ENCODE data around the gene CXCR2.
"Not testable (repeated sequence)": the region's sequence is repeated elsewhere in the genome, so short reads cannot be mapped to it uniquely, and the experiment has no call there.

Gene CXCR2

DNA sequence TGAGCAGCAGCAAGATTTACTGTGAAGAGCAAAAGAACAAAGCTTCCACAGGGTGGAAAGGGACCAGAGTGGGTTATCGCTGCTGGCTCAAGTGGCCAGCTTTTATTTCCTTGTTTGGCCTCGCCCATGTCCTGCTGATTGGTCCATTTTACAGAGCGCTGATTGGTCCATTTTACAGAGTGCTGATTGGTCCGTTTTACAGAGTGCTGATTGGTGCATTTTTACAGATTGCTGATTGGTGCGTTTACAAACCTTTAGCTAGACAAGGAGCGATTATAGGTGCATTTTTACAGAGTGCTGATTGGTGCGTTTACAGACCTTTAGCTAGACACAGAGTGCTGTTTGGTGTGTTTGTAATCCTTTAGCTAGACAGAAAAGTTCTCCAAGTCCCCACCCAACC lies 17.0 kb upstream of the CXCR2 start:
- H3K27me3 Mint-ChIP-seq: peaks cover 25% of the 10 kb centered on the region
- H3K27ac Mint-ChIP-seq, H3K4me3 Mint-ChIP-seq, H3K36me3 Mint-ChIP-seq, CTCF ChIA-PET, H3K4me1 Mint-ChIP-seq, H3K9me3 Mint-ChIP-seq, DNase-seq: not testable (repeated sequence)

DNA sequence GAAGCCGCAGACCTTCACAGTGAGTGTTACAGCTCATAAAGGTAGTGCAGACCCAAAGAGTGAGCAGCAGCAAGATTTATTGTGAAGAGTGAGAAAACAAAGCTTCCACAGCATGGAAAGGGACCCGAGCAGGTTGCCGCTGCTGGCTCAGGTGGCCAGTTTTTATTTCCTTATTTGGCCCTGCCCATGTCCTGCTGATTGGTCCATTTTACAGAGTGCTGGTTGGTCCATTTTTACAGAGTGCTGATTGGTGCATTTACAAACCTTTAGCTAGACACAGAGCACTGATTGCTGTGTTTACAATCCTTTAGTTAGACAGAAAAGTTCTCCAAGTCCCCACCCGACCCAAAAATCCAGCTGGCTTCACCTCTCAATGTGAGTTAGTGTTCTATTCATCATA lies 4.0 kb upstream of the CXCR2 start:
- H3K36me3 Mint-ChIP-seq, H3K4me3 Mint-ChIP-seq, H3K27ac Mint-ChIP-seq, CTCF ChIA-PET, DNase-seq, H3K4me1 Mint-ChIP-seq: not testable (repeated sequence)
- Mint-ChIP-seq H3K9me3 (peaks cover 13% of the 10 kb centered on the region), H3K27me3 (peaks cover 37% of the 10 kb centered on the region)

DNA sequence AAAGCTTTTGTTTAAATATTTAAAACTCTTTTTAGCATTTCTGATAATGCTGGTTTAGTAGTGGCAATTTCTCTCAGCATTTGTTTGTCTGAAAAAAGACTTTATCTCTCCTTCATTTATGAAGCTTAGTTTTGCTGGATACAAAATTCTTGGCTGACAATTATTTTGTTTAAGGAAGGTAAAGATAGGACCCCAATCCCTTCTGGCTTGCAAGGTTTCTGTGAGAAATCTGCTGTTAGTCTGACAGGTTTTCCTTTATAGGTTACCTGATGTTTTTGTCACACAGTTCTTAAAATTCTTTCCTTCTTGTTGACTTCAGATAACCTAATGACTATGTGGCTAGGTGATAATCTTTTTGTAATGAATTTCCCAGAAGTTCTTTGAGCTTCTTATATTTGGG lies 3.5 kb upstream of the CXCR2 start:
- DNase-seq, H3K9me3 Mint-ChIP-seq, H3K36me3 Mint-ChIP-seq, CTCF ChIA-PET, H3K27ac Mint-ChIP-seq, H3K4me3 Mint-ChIP-seq, H3K4me1 Mint-ChIP-seq: not testable (repeated sequence)
- H3K27me3 Mint-ChIP-seq: peaks cover 37% of the 10 kb centered on the region

DNA sequence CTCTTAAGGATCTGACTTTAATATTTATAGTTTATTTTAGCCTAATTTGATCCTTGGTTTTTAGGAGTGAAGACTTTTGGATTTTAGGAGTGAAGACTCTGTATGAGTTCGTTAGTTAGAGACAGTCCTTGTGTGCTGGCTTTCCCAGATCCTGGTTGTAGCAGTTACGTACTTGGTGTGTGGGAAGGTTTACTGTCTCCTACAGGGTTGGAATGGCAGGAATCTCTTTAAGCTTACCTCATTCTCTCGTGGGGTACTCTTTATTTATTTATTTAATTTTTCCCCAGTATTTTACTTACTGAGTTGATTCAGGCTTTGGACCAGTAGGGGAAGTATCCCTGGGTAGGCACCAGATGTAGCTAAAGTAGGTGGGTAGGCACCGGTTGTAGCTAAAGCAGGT lies 1.8 kb upstream of the CXCR2 start:
- H3K4me1 Mint-ChIP-seq: peaks cover 9% of the 10 kb centered on the region
- CTCF ChIA-PET: no interaction called here
- H3K4me3 Mint-ChIP-seq: no peak overlapping the region
- peaks cover 7% of the 10 kb centered on the region for H3K9me3 Mint-ChIP-seq
- DNase-seq: no peak
- no peaks in the 10 kb centered on the region for H3K36me3 Mint-ChIP-seq
- no peak overlapping the region for H3K27ac Mint-ChIP-seq
- H3K27me3 Mint-ChIP-seq: peaks cover 33% of the 10 kb centered on the region

DNA sequence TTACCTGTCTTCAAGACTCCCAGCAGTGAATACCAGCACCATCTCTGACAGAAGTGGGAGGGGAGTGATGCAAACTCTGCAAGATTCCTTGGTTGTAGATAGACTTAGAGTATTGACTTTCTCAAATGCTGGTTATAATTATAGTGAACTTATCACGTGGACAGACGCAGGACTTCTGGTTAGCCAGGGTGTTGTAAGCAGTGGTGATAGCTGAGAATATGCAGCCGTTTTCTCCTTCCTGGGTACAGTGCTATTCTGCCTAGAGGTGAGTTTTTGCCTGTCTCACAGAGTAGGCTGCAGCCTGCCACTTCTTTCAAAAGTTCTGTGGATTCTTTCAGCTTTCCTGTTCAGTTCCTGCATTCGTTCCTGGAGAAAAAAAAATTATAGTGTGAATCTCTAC lies 733 bp upstream of the CXCR2 start:
- DNase-seq: no peak
- no peak overlapping the region for H3K4me3 Mint-ChIP-seq
- no peaks in the 10 kb centered on the region for H3K36me3 Mint-ChIP-seq
- peaks cover 38% of the 10 kb centered on the region for H3K27me3 Mint-ChIP-seq
- H3K27ac Mint-ChIP-seq: no peak overlapping the region
- peaks cover 9% of the 10 kb centered on the region for H3K4me1 Mint-ChIP-seq
- CTCF ChIA-PET: interaction anchor here (1.1 kb wide), 1 partner anchor 12 kb away, joined by 4 read pairs; no protein-coding TSS in a partner anchor
- peaks cover 6% of the 10 kb centered on the region for H3K9me3 Mint-ChIP-seq

DNA sequence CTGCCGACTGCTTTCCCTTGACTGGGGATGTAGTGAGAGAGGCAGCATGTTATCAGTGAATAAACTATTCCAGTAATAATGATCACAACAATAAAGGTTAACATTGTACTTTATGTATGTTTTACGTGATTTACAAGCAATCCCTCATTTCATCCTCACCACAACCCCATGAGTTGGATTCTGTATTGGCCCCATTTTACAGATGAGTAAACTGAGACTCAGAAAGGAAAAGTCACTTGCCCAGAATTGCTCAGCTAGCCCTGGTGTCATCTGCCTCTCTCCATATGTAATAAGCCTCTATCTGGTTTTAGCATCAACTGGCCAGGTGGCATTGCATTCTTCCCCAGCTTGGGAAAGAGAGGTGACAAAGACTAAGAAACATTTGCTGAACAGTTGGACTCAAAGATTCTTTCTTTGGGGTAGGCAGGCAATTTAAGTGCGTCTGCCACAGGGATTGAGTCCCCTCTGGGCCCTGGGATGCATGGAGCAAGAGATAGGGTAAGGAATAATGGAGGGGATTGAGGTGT lies 2.2 kb downstream of the CXCR2 start:
- H3K4me3 Mint-ChIP-seq: no peak overlapping the region
- peaks cover 22% of the 10 kb centered on the region for H3K27me3 Mint-ChIP-seq
- peaks cover 9% of the 10 kb centered on the region for H3K4me1 Mint-ChIP-seq
- DNase-seq: no peak
- no peak overlapping the region for H3K27ac Mint-ChIP-seq
- no peaks in the 10 kb centered on the region for H3K36me3 Mint-ChIP-seq
- CTCF ChIA-PET: no interaction called here
- no peaks in the 10 kb centered on the region for H3K9me3 Mint-ChIP-seq

DNA sequence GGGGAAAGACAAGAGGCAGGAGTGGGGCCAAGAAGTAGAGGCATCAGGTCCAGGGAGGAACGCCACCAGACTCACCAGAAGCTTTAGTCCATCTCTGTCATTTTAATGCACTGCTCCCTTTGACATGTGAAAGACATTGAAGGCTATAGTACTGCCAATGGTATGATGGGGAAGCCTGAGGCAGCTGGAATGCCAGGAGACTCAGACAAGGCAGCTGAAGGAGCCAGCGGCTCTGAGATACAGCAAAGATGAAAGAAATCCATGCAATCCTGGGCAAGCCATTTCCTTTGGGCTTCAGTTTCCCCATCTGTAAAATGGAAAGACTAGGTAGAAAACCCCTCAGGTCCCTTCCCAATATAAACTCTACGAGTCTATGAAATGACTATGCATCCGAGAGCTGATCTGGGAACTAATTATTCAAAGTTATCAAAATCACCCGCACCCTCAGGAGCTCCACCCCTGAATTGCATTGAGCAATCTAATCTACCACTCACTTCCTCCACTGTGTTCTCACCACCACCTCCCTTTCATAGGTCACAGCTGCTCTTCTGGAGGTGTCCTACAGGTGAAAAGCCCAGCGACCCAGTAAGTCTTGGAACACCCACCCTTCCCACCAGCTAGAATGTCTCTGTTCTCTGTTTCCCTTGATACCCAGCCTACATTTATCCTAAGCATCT lies 3.1 kb downstream of the CXCR2 start:
- H3K4me3 Mint-ChIP-seq: no peak overlapping the region

DNA sequence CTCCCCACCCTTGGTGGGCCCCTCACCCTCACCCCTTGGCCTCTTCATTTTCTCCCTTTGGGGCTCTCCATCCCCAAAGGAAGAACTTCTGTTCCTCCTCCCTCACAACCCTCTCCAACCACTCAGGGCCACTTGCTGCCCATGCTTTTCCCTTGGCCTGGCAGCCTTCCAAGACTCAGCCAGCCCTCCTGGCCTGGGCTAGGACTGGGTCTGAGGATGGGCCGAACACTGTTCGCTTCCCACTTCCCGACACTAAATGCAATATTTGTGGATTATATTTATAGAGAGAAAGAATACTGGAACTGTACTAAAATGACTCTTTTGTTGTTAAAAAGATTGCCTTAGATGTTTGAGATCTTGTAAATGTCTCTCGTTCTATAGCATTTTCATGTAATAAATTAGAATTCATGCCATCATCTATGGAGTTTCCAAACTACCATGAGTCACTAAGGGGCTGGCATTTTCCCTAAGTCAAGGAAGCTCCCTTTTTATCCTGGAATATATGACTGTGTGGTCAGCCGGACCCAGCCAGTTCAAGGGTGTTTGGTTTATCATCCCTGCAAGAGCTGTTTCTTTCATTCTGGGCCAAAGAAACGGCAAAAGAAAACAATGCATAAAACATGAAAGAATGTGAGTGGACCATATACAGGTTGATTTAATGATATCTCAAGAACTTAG lies 3.8 kb downstream of the CXCR2 start:
- H3K27ac Mint-ChIP-seq: no peak overlapping the region
- H3K4me1 Mint-ChIP-seq: peaks cover 9% of the 10 kb centered on the region
- peaks cover 17% of the 10 kb centered on the region for H3K27me3 Mint-ChIP-seq
- H3K36me3 Mint-ChIP-seq: no peaks in the 10 kb centered on the region
- H3K4me3 Mint-ChIP-seq: no peak overlapping the region
- no peaks in the 10 kb centered on the region for H3K9me3 Mint-ChIP-seq
- DNase-seq: no peak
- CTCF ChIA-PET: no interaction called here

More for the DNA sequence above, 3.1 kb downstream of the CXCR2 start:
- Mint-ChIP-seq H3K27me3 (peaks cover 22% of the 10 kb centered on the region), H3K27ac (no peak overlapping the region), H3K9me3 (no peaks in the 10 kb centered on the region), H3K4me1 (peaks cover 9% of the 10 kb centered on the region), H3K36me3 (no peaks in the 10 kb centered on the region)
- CTCF ChIA-PET: no interaction called here
- DNase-seq: no peak

DNA sequence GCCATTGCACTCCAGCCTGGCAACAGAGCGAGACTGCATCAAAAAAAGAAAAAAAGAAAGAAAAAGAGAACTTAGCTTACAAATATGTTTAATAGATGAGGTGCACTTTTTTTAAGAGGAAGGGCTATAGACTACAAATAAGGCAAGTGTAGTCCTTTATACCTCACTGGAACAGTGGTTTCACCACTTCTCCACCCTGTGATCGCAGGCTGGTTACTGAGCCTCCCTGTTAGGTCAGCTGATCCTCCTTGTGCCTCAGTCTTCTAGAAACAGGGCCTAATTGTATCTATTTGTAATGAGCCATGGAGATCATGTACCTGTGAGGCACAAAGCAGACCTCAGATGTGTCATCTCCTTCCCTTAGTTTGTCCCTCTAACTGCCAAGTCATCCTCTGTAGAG lies 4.5 kb downstream of the CXCR2 start:
- H3K27me3 Mint-ChIP-seq: peaks cover 19% of the 10 kb centered on the region
- CTCF ChIA-PET: no interaction called here
- H3K4me1 Mint-ChIP-seq: peaks cover 8% of the 10 kb centered on the region
- H3K27ac Mint-ChIP-seq: no peak overlapping the region
- no peak overlapping the region for H3K4me3 Mint-ChIP-seq
- DNase-seq: no peak
- no peaks in the 10 kb centered on the region for H3K36me3 Mint-ChIP-seq
- no peaks in the 10 kb centered on the region for H3K9me3 Mint-ChIP-seq

DNA sequence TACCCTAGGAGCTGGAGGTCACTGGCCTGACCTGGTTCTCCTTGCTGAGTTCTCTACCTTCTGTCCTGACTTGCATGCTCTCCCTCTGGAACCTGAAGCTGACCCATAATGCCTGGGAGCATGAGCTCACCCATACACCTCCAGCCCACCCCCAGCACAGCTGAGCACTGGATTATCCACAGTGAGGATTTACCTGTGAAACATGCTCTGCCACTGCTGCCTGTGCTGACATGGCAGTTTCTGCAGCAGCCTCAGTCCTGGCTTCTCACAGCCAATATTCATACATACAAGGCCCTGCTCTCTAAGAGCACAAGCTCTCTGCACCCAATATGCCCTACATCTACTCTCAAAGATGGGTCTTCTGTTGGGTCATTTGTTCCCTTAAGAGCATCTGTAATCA lies 5.0 kb downstream of the CXCR2 start:
- H3K36me3 Mint-ChIP-seq: no peaks in the 10 kb centered on the region

DNA sequence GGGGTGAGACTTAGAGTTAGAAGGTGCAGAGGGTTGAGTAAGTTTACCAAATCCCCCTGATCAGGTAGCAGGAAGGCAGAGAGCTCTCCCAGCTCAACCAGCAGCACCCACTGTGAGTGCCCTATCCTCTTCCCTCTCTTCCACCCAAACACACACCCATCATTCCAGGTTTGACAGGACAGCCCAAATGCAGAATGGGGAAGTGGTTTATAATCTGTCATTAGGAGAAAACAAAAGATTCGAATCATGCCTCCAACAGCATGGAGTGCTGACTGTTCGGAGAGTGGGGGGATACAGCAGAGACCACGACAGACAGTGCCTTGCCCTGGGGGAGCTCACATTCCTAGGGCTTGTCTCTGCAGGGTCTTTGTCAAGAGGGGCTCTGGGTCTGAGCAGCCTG lies 11.7 kb downstream of the CXCR2 start:
- H3K36me3 Mint-ChIP-seq: no peaks in the 10 kb centered on the region
- no peaks in the 10 kb centered on the region for H3K9me3 Mint-ChIP-seq
- no peak for DNase-seq
- no peak overlapping the region for H3K4me3 Mint-ChIP-seq
- no peak overlapping the region for H3K27ac Mint-ChIP-seq
- peaks cover 49% of the 10 kb centered on the region for H3K27me3 Mint-ChIP-seq
- CTCF ChIA-PET: interaction anchor here (0.6 kb wide), 1 partner anchor 12 kb away, joined by 4 read pairs; the partner anchor contains the start of gene CXCR2
- H3K4me1 Mint-ChIP-seq: no peaks in the 10 kb centered on the region

More for the DNA sequence above, 5.0 kb downstream of the CXCR2 start:
- DNase-seq: no peak
- Mint-ChIP-seq H3K27ac (no peak overlapping the region), H3K4me1 (peaks cover 4% of the 10 kb centered on the region), H3K27me3 (peaks cover 19% of the 10 kb centered on the region), H3K4me3 (no peak overlapping the region), H3K9me3 (no peaks in the 10 kb centered on the region)
- CTCF ChIA-PET: no interaction called here

DNA sequence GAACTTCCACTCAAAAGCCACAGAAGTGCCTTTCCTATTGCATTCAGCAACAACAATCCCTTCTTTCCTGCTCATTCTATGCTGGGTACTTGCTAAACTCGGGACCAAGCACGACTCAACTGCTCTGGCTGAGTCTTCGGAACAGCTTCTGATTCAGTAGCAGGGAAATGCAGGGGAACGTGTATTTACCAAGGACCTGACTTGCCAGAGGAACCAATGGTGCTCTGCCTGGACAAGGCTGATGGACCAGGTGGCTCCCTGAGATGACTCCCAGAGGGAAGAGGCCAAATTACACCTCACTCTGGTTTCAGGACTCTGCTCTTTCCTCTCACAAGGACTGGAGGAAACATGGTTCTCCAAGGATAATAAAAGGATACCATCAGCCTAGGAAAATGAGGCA lies 12.2 kb downstream of the CXCR2 start:
- Mint-ChIP-seq H3K4me1 (no peaks in the 10 kb centered on the region), H3K36me3 (no peaks in the 10 kb centered on the region), H3K27me3 (peaks cover 55% of the 10 kb centered on the region), H3K9me3 (no peaks in the 10 kb centered on the region), H3K27ac (no peak overlapping the region), H3K4me3 (no peak overlapping the region)
- DNase-seq: no peak
- CTCF ChIA-PET: no interaction called here

DNA sequence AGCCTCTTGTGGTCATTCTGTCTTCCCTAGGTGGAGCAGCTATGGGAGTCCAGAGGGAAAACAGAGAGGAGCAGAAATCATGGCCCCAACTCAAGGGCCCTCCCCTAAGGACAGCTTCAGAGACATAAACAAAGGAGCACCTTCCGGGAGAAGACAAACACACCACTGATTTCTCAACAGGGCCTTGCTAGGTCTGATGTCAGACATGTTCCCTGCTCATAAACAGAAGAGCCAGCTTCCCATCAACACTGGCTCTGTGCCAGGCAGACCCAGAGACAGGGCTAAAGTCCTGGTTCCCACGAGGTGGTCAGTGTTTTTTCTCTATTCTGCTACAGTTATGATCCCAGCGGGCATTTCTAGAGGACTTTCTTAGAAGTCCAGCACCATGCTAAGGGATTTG lies 19.3 kb downstream of the CXCR2 start:
- Mint-ChIP-seq H3K4me3 (no peak overlapping the region), H3K27ac (no peak overlapping the region), H3K9me3 (no peaks in the 10 kb centered on the region), H3K36me3 (no peaks in the 10 kb centered on the region), H3K27me3 (peaks cover 48% of the 10 kb centered on the region), H3K4me1 (peaks cover 5% of the 10 kb centered on the region)
- DNase-seq: peak; percentile 6
- CTCF ChIA-PET: no interaction called here

DNA sequence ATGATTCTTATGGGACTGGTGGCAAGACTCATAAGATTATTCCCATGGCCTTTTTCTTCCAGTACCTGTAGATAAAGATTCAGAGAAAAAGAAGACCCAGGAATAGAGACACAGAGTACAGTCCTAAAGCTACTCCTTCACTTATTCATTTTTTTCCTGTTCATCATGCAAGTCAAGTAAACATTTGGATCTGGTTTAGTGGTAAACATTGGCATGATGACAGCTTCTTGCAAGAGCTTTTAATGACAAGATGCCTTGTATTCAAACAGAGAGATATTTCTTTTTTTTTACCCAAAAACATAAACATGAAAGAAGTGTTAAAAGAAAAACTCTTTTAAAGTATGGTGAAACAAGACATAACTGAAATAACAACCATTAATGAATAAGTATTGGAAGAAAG lies 20.2 kb downstream of the CXCR2 start:
- no peak for DNase-seq
- H3K4me1 Mint-ChIP-seq: peaks cover 6% of the 10 kb centered on the region
- no peaks in the 10 kb centered on the region for H3K9me3 Mint-ChIP-seq
- no peak overlapping the region for H3K4me3 Mint-ChIP-seq
- CTCF ChIA-PET: interaction anchor here (0.6 kb wide), 2 partner anchors 52 to 158 kb away, joined by 3 to 4 read pairs; no protein-coding TSS in a partner anchor
- H3K27me3 Mint-ChIP-seq: peaks cover 51% of the 10 kb centered on the region
- H3K36me3 Mint-ChIP-seq: no peaks in the 10 kb centered on the region
- no peak overlapping the region for H3K27ac Mint-ChIP-seq

DNA sequence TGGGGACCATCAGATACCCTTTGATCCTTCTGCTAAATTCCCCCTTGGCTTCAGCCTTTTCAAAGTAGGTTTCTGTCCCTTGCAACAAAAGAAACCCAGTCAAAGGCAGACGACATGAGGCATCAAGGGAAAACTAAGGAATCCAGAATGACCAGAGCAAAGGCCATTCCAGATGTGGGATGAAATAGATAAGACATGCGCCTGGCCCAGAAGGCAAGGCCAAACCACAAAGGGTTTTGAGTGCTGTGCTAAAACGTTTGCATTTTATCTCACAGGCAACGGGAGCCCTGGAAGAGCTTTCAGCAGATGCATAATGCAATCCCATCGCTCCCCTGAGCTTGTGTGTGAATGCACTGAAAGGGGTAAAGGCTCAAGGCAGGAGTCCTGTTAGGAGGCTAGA lies 23.3 kb downstream of the CXCR2 start:
- peak; percentile 6 for DNase-seq
- Mint-ChIP-seq H3K4me1 (peaks cover 6% of the 10 kb centered on the region), H3K9me3 (no peaks in the 10 kb centered on the region), H3K4me3 (no peak overlapping the region), H3K27ac (no peak overlapping the region), H3K27me3 (peaks cover 52% of the 10 kb centered on the region), H3K36me3 (no peaks in the 10 kb centered on the region)
- CTCF ChIA-PET: no interaction called here
